Adipose tissue (tissue), 3 donors: ENCODE results near the gene CALB2. TPM values are rescaled to one million over a fixed set of nuclear protein-coding genes. Genes with fewer than 3 reads are reported as not detected.

Experiments
- H3K27ac ChIP-seq: one replicate; pipeline ENCODE4 v1.5.1; 2013; ENCODE audit warnings: low read depth, low read length
- WGBS, 3 donors: extraction: QIAGEN DNeasy Blood & Tissue Kit; methylation state at CpG; one replicate each; pipeline ENCODE4 v1.1.7; 2013; 5-methylcytosine and 5-hydroxymethylcytosine counted together
- polyA plus RNA-seq, 3 donors: library from polyadenylated mRNA; stranded (reverse); fragments of 200-250 nt; gene quantifications; one replicate each; pipeline ENCODE4 v1.2.3, GENCODE V29; 2013
- donor health status: healthy with polysubstance abuse.
- donor health status: Bipolar disorder and iron deficiency.
- donor health status: healthy.

Gene CALB2
- polyA plus RNA-seq, 3 donors: 5.0 to 185 (median 40.5) TPM

GRCh38 chr16:71439523-71439922, 81.0 kb downstream of the CALB2 start:
- 34 to 45% (median 38%) methylated on average over 3 of the region's 3 CpGs for WGBS, 3 donors

More at GRCh38 chr16:71439523-71439922, 81.0 kb downstream of the CALB2 start:
- no peak overlapping the region for H3K27ac ChIP-seq

Other genes with a start within 250 kb of the CALB2 start
- gene HYDIN, start 128.0 kb upstream of the CALB2 start, polyA plus RNA-seq: under 1 TPM; 0.07 to 0.70 (median 0.67) TPM
- 1 to 10 TPM; 3.4 to 6.2 (median 4.8) TPM for gene CMTR2, start 69.3 kb upstream of the CALB2 start, polyA plus RNA-seq
- not detected for gene TLE7, start 83.3 kb downstream of the CALB2 start, polyA plus RNA-seq
- 10 to 100 TPM in 1 of 3 donors, 1 to 10 TPM in 2; 3.3 to 11.0 (median 4.2) TPM for gene ZNF23, start 103.5 kb downstream of the CALB2 start, polyA plus RNA-seq
- gene ZNF19, start 130.6 kb downstream of the CALB2 start, polyA plus RNA-seq: 1 to 10 TPM; 1.4 to 2.2 (median 2.0) TPM
- gene CHST4, start 167.7 kb downstream of the CALB2 start, polyA plus RNA-seq: under 1 TPM in 2 of 3 donors, not detected in 1; 0.07 to 0.43 TPM
- gene TAT, start 218.4 kb downstream of the CALB2 start, polyA plus RNA-seq: under 1 TPM in 2 of 3 donors, not detected in 1; 0.01 to 0.11 TPM